GM23248 (cell line): Measurements from ENCODE around the gene ZMIZ2. TPM values are rescaled to one million over a fixed set of nuclear protein-coding genes. Genes with fewer than 3 reads are reported as not detected.

ENCODE experiments used
- DNase-seq: peaks from one replicate; pipeline ENCODE4 v3.0.0-alpha.2; 2015
- H2AFZ ChIP-seq: fragments of 200-600 bp; sonication (generic); 2 replicates; pipeline ENCODE4 v1.6.1; 2016; ENCODE audit warnings: antibody characterized with exemption
- H3F3A ChIP-seq: fragments of 200-600 bp; sonication (generic); 2 replicates; pipeline ENCODE4 v1.6.1; 2016; ENCODE audit warnings: mild to moderate bottlenecking, antibody characterized with exemption, mixed run types; ENCODE audit not compliant: insufficient read depth
- H3K27ac ChIP-seq: fragments of 200-600 bp; sonication (generic); 2 replicates; pipeline ENCODE4 v1.5.1; 2016; ENCODE audit warnings: mild to moderate bottlenecking
- H3K27me3 ChIP-seq: fragments of 200-600 bp; sonication (generic); replicated peaks from 2 replicates; pipeline ENCODE4 v1.6.1; 2016; ENCODE audit warnings: mild to moderate bottlenecking; ENCODE audit not compliant: insufficient read depth
- H3K36me3 ChIP-seq: fragments of 200-600 bp; sonication (generic); 2 replicates; pipeline ENCODE4 v1.6.1; 2016; ENCODE audit warnings: low read depth, mild to moderate bottlenecking
- H3K4me1 ChIP-seq: fragments of 200-600 bp; sonication (generic); 2 replicates; pipeline ENCODE4 v1.6.1; 2016; ENCODE audit warnings: mild to moderate bottlenecking; ENCODE audit not compliant: insufficient read depth
- H3K4me2 ChIP-seq: fragments of 200-600 bp; sonication (generic); one replicate; pipeline ENCODE4 v1.6.1; 2016; ENCODE audit warnings: mild to moderate bottlenecking; ENCODE audit not compliant: unreplicated experiment
- H3K4me3 ChIP-seq: fragments of 200-600 bp; sonication (generic); 2 replicates; pipeline ENCODE4 v1.5.1; 2016; ENCODE audit warnings: mild to moderate bottlenecking
- H3K79me2 ChIP-seq: fragments of 200-600 bp; sonication (generic); 2 replicates; pipeline ENCODE4 v1.6.1; 2016; ENCODE audit warnings: mild to moderate bottlenecking; ENCODE audit not compliant: insufficient read depth
- H3K9ac ChIP-seq: fragments of 200-600 bp; sonication (generic); 2 replicates; pipeline ENCODE4 v1.6.1; 2016; ENCODE audit warnings: mild to moderate bottlenecking
- H3K9me2 ChIP-seq: fragments of 200-600 bp; sonication (generic); 2 replicates; pipeline ENCODE4 v1.6.1; 2016; ENCODE audit warnings: mixed run types, mild to moderate bottlenecking, moderate library complexity; ENCODE audit not compliant: insufficient read depth
- H3K9me3 ChIP-seq: fragments of 200-600 bp; sonication (generic); one replicate; pipeline ENCODE4 v1.6.1; 2017; ENCODE audit warnings: low read depth
- H4K20me1 ChIP-seq: fragments of 200-600 bp; sonication (generic); 2 replicates; pipeline ENCODE4 v1.6.0; 2016; ENCODE audit not compliant: insufficient read depth
- EZH2 ChIP-seq: fragments of 200-600 bp; sonication (generic); IDR thresholded peaks from 2 replicates; pipeline ENCODE4 v1.6.1; 2018; ENCODE audit warnings: antibody characterized with exemption, mild to moderate bottlenecking; ENCODE audit not compliant: insufficient read depth, poor library complexity, severe bottlenecking
- EZH2phosphoT487 ChIP-seq: fragments of 200-600 bp; sonication (generic); IDR thresholded peaks from 2 replicates; pipeline ENCODE4 v1.6.1; 2018; ENCODE audit warnings: antibody characterized with exemption, moderate library complexity, mild to moderate bottlenecking, low read depth; ENCODE audit not compliant: insufficient read depth
- WGBS, 2 experiments: methylation state at CpG; one replicate each; pipeline ENCODE4 v1.1.6; 2015 to 2017; ENCODE audit warnings: low lambda C conversion rate in 2 of 2, low coverage in 1 of 2; ENCODE audit errors: missing lambda C conversion rate in 2 of 2; 5-methylcytosine and 5-hydroxymethylcytosine counted together
- in situ Hi-C: fragments of 300-500 bp; cut with MboI; formaldehyde crosslinking; loops from 2 replicates; pipeline ENCODE4 v1.15.0; 2020
- polyA plus RNA-seq: library from polyadenylated mRNA; unstranded; fragments of >200 nt; fragmentation: Nextera tagmentation; extraction: Ambion mirVana; gene quantifications from 2 replicates; pipeline ENCODE4 v1.2.1, GENCODE V29; 2016
- total RNA-seq: library from RNA; depleted of rRNA; stranded (reverse); fragments of >200 nt; shearing (Covaris generic); gene quantifications from 2 replicates; pipeline ENCODE4 v1.2.3, GENCODE V29; 2014

The ZMIZ2 gene
- total and polyA plus RNA-seq, 2 experiments from 2014 or later: 7.8 to 9.7 TPM

DNA sequence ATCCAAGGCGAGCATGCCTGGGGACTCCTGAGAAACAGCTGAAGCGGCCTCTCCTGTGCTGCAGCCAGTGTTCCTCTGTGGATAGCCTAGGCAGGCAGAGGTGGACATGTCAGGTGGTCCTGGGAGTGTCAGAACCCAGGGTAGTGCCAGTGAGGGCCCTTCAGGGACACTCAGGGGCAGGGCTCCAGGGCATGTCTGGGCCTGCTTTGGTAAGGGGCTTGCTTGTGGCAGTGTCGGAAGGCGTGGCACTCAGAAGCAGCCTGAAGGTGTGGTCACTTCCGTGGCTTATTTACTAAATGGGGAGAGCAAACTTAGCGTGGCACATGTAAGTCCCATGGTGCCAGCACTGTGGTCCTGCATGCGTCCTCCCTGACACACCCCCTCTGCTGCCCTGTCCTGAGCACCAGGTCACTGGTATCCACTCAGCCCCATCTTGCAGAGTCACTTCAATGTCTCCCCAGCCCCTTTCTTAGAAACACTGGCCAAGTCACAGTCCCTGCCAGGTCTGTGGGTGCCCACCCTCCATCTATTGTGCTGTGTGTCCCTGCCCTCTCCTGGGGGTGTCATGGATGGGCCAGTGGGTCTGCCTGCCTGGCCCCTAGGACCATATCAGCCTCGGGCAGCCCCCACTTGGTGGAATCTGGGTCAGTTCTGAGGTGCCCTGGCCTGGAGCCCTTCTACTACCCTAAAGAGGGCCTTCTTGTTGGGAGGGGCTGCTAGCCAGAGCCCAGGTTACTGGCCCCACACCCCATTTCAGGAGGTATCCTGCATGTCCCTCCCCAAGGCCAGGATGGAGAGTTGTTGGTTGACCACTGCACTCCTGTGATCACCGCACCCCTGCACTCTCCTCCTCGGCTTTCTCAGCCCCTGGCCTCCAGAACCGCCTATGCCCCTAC is 6.4 kb downstream of the ZMIZ2 start:
- no peak for DNase-seq
- Histone ChIP-seq H3K27me3 (no peaks in the 10 kb centered on the region), H3K36me3 (no peaks in the 10 kb centered on the region; the same call in 1 of the 2 replicates), H4K20me1 (no peaks in the 10 kb centered on the region), H3K27ac (no peak overlapping the region), H2AFZ (no peak overlapping the region), H3F3A (no peaks in the 10 kb centered on the region), H3K4me2 (no peak overlapping the region), H3K4me1 (0 out of 2 replicates have a peak, but pooled peaks cover 4% of the 10 kb centered on the region), H3K9ac (no peak overlapping the region; the same call in 1 of the 2 replicates), H3K4me3 (no peak overlapping the region), H3K79me2 (peaks cover 67% of the 10 kb centered on the region), H3K9me2 (no peaks in the 10 kb centered on the region), H3K9me3 (no peaks in the 10 kb centered on the region)
- 87 to 96% methylated on average over 11 of the region's 11 CpGs for WGBS, 2 experiments
- in situ Hi-C loops: no loop called here
- no peak for TF ChIP-seq EZH2
- TF ChIP-seq EZH2phosphoT487: no peak

DNA sequence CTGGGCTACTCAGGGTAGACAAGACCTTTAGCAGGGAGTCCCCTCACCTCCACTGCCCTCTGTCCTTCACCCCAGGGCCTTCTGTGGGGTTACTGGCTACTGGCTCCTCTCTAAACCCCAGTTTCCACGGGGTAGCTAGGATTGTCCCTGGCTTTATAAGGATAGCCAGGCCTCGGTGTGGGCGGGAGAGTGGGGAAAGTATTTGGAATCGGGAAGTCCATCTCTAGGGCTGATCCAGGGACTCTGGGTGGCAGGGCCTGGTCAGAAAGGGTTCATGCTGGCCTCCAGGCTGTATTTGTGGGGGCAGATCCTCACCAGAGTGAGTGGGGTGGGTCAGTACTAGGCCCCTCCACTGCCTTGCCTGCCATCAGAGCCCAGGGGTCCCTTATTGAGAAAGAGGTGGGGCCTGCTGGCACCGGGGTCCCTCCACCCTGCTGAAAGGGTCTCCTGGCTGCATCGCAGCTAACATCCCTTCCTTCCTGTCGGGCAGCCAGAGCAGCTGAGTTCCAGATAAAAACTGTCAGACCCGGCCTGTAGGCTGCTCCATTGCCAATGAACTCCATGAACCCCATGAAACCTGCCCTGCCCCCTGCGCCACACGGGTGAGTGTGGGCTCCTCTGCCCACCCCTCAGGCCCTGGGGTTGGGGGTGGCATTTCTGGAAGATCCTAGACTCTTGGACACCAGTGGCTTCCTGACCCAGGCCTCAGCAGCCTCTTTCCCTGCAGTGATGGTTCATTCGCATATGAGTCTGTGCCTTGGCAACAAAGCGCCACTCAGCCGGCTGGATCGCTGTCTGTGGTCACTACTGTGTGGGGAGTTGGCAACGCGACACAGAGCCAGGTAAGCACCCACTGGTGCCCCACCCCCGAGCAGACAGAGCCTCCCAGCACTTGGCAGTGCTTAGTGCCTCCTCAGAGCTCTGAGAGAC is 7.3 kb downstream of the ZMIZ2 start:
- DNase-seq: no peak
- no peaks in the 10 kb centered on the region for H3K9me2 ChIP-seq
- TF ChIP-seq EZH2 (no peak), EZH2phosphoT487 (no peak)
- H3K79me2 ChIP-seq: peaks cover 58% of the 10 kb centered on the region
- no peaks in the 10 kb centered on the region for H3F3A ChIP-seq
- H2AFZ ChIP-seq: no peak overlapping the region
- peak overlapping the region; percentile 18; the same call in 1 of the 2 replicates for H3K9ac ChIP-seq
- H3K27me3 ChIP-seq: no peaks in the 10 kb centered on the region
- no peaks in the 10 kb centered on the region for H4K20me1 ChIP-seq
- no peaks in the 10 kb centered on the region; the same call in 1 of the 2 replicates for H3K36me3 ChIP-seq
- 76 to 78% methylated on average over 17 of the region's 17 CpGs for WGBS, 2 experiments
- H3K27ac ChIP-seq: no peak overlapping the region
- no peaks in the 10 kb centered on the region for H3K4me1 ChIP-seq
- no peak overlapping the region for H3K4me2 ChIP-seq
- H3K9me3 ChIP-seq: no peaks in the 10 kb centered on the region
- in situ Hi-C loops: no loop called here
- H3K4me3 ChIP-seq: no peak overlapping the region

DNA sequence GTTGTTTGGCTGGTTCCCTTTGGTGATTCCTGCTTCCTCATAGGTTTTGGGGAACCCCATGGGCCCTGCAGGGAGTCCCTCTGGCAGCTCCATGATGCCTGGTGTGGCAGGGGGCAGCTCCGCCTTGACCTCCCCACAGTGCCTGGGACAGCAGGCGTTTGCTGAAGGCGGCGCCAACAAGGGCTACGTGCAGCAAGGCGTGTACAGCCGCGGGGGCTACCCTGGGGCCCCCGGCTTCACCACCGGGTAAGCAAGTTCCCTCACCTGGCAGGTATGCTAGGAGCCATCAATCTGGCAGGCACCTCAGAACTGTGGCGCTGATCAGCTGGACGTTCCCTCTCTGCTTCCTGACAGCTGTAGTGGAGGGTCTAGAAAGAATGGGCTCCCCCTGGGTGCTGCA is 8.3 kb downstream of the ZMIZ2 start:
- H2AFZ ChIP-seq: no peak overlapping the region
- H3K4me2 ChIP-seq: no peak overlapping the region
- H3K9me3 ChIP-seq: no peaks in the 10 kb centered on the region
- no peaks in the 10 kb centered on the region for H3K27me3 ChIP-seq
- H3K9me2 ChIP-seq: no peaks in the 10 kb centered on the region
- H3K27ac ChIP-seq: no peak overlapping the region
- peaks cover 48% of the 10 kb centered on the region for H3K79me2 ChIP-seq
- TF ChIP-seq EZH2 (no peak), EZH2phosphoT487 (no peak)
- H3F3A ChIP-seq: no peaks in the 10 kb centered on the region
- no peaks in the 10 kb centered on the region for H4K20me1 ChIP-seq
- H3K9ac ChIP-seq: no peak overlapping the region
- WGBS, 2 experiments: 84 to 85% methylated on average over 12 of the region's 12 CpGs
- in situ Hi-C loops: no loop called here
- DNase-seq: no peak
- H3K4me3 ChIP-seq: no peak overlapping the region
- H3K4me1 ChIP-seq: no peaks in the 10 kb centered on the region
- no peaks in the 10 kb centered on the region; the same call in 1 of the 2 replicates for H3K36me3 ChIP-seq

DNA sequence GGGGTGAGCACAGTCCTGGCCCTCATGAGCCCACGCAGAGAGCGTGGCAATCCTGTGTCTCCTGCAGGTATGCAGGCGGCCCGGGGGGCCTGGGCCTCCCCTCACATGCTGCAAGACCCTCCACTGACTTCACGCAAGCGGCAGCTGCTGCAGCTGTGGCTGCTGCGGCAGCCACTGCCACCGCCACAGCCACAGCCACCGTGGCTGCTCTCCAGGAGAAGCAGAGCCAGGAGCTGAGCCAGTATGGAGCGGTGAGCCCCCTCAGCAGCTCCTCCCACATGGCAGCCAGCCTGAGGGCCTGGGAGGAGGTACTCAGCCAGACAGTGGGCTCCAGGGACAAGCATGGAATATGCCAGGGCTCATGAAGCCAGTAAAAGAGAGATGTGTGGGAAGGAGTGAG is 8.7 kb downstream of the ZMIZ2 start:
- no peaks in the 10 kb centered on the region for H3K27me3 ChIP-seq
- peaks cover 44% of the 10 kb centered on the region for H3K79me2 ChIP-seq
- no peaks in the 10 kb centered on the region for H4K20me1 ChIP-seq
- H3K9me2 ChIP-seq: no peaks in the 10 kb centered on the region
- no peak overlapping the region for H3K4me3 ChIP-seq
- no peak overlapping the region for H3K27ac ChIP-seq
- TF ChIP-seq EZH2: no peak
- no peak for TF ChIP-seq EZH2phosphoT487
- no peak for DNase-seq
- in situ Hi-C loops: no loop called here
- no peak overlapping the region for H3K9ac ChIP-seq
- no peak overlapping the region for H3K4me2 ChIP-seq
- no peaks in the 10 kb centered on the region for H3K4me1 ChIP-seq
- no peaks in the 10 kb centered on the region; the same call in 1 of the 2 replicates for H3K36me3 ChIP-seq
- WGBS, 2 experiments: 69 to 72% methylated on average over 10 of the region's 10 CpGs
- no peak overlapping the region for H2AFZ ChIP-seq
- no peaks in the 10 kb centered on the region for H3K9me3 ChIP-seq
- no peaks in the 10 kb centered on the region for H3F3A ChIP-seq
